D341Med (cell line): ENCODE data around the gene DIPK2A.

Experiments used
- DNase-seq: peaks from one replicate; pipeline ENCODE4 v3.0.0; 2012; ENCODE audit warnings: low spot score

The DIPK2A gene

GRCh38 chr3:143974271-143975238 lies 2.9 kb downstream of the DIPK2A start:
- DNase-seq: no peak

GRCh38 chr3:143975554-143976152 lies 4.0 kb downstream of the DIPK2A start:
- no peak for DNase-seq

GRCh38 chr3:143977341-143978262 lies 6.0 kb downstream of the DIPK2A start:
- no peak for DNase-seq

GRCh38 chr3:143978263-143978631 lies 6.6 kb downstream of the DIPK2A start:
- no peak for DNase-seq

GRCh38 chr3:143979041-143979440 lies 7.4 kb downstream of the DIPK2A start:
- DNase-seq: no peak

GRCh38 chr3:143979813-143980212 lies 8.2 kb downstream of the DIPK2A start:
- DNase-seq: no peak

GRCh38 chr3:143988306-143988705 lies 16.7 kb downstream of the DIPK2A start:
- DNase-seq: no peak

GRCh38 chr3:143989461-143989860 lies 17.8 kb downstream of the DIPK2A start:
- no peak for DNase-seq

GRCh38 chr3:143991713-143992112 lies 20.1 kb downstream of the DIPK2A start:
- no peak for DNase-seq

- no peak for DNase-seq
Measured at GRCh38 chr3:143998266-143998665, 26.6 kb downstream of the DIPK2A start.

- no peak for DNase-seq
Measured at GRCh38 chr3:144003051-144003450, 31.4 kb downstream of the DIPK2A start.

GRCh38 chr3:144010371-144010770 lies 38.7 kb downstream of the DIPK2A start:
- DNase-seq: no peak

GRCh38 chr3:144011251-144011799 lies 39.7 kb downstream of the DIPK2A start:
- no peak for DNase-seq

- no peak for DNase-seq
Measured at GRCh38 chr3:144015133-144015532, 43.5 kb downstream of the DIPK2A start.

GRCh38 chr3:144018776-144019175 lies 47.2 kb downstream of the DIPK2A start:
- DNase-seq: no peak
